HepG2 (cell line): Measurements from ENCODE around the gene DCLRE1C. TPM values are rescaled to one million over a fixed set of nuclear protein-coding genes. Genes with fewer than 3 reads are reported as not detected.
A peak's percentile ranks its signal among the peaks of the same experiment; 100 is the strongest.

Experiments
- ARNT ChIP-seq: fragments of 450-650 bp; IDR thresholded peaks from 2 replicates; pipeline ENCODE4 v1.6.1; 2017
- ATF3 ChIP-seq: sonication (generic); formaldehyde crosslinking; IDR thresholded peaks from 2 replicates; pipeline ENCODE4 v1.4.0; 2020; ENCODE audit warnings: missing genetic modification reagents
- ATM ChIP-seq: fragments of 450-650 bp; IDR thresholded peaks from 2 replicates; pipeline ENCODE4 v1.7.1; 2017; ENCODE audit warnings: mild to moderate bottlenecking, borderline replicate concordance
- BORCS8-MEF2B ChIP-seq: sonication (generic); formaldehyde crosslinking; IDR thresholded peaks from 2 replicates; pipeline ENCODE4 v1.8.0; 2022; ENCODE audit warnings: mild to moderate bottlenecking, missing genetic modification reagents
- E2F1 ChIP-seq: sonication (generic); formaldehyde crosslinking; IDR thresholded peaks from 2 replicates; pipeline ENCODE4 v1.5.0; 2020; ENCODE audit warnings: missing genetic modification reagents
- ELF1 ChIP-seq: sonication (generic); formaldehyde crosslinking; IDR thresholded peaks from 2 replicates; pipeline ENCODE4 v1.4.0; 2020; ENCODE audit warnings: missing genetic modification reagents
- HNF4A ChIP-seq: sonication (generic); formaldehyde crosslinking; IDR thresholded peaks from 2 replicates; pipeline ENCODE4 v1.4.0; 2020; ENCODE audit warnings: missing genetic modification reagents
- IRF9 ChIP-seq: sonication (generic); formaldehyde crosslinking; IDR thresholded peaks from 2 replicates; pipeline ENCODE4 v1.8.0; 2022; ENCODE audit warnings: missing genetic modification reagents, mild to moderate bottlenecking, borderline replicate concordance
- MIXL1 ChIP-seq: IDR thresholded peaks from 2 replicates; pipeline ENCODE4 v1.6.1; 2016
- POLR2AphosphoS5 ChIP-seq: IDR thresholded peaks from 2 replicates; pipeline ENCODE4 v1.6.1; 2012; ENCODE audit warnings: low read depth, low read length
- TCF12 ChIP-seq, 2 experiments: fragments of 450-650 bp in 1 of 2; sonication (generic) in 1 of 2; formaldehyde crosslinking in 1 of 2; IDR thresholded peaks; 2 replicates each; pipeline versions ENCODE4 v1.6.1 to v1.8.0; 2017 to 2022; ENCODE audit warnings: antibody characterized with exemption in 1 of 2, mild to moderate bottlenecking in 1 of 2, missing genetic modification reagents in 1 of 2, moderate library complexity in 1 of 2
- ZEB1 ChIP-seq: IDR thresholded peaks from 2 replicates; pipeline ENCODE4 v1.6.1; 2012; ENCODE audit warnings: mild to moderate bottlenecking, low read depth, inconsistent platforms; ENCODE audit not compliant: insufficient replicate concordance
- ZMAT3 ChIP-seq: sonication (generic); formaldehyde crosslinking; conservative IDR thresholded peaks from 2 replicates; pipeline ENCODE4 v1.7.0; 2021; ENCODE audit warnings: missing genetic modification reagents
- ZNF101 ChIP-seq: sonication (generic); formaldehyde crosslinking; IDR thresholded peaks from 2 replicates; pipeline ENCODE4 v1.4.0; 2020; ENCODE audit warnings: mild to moderate bottlenecking, low read depth, missing genetic modification reagents, borderline replicate concordance
- ZNF350 ChIP-seq: sonication (generic); formaldehyde crosslinking; IDR thresholded peaks from 2 replicates; pipeline ENCODE4 v1.4.0; 2020; ENCODE audit warnings: mild to moderate bottlenecking, low read depth, missing genetic modification reagents, borderline replicate concordance
- ZNF616 ChIP-seq: sonication (generic); formaldehyde crosslinking; IDR thresholded peaks from 2 replicates; pipeline ENCODE4 v1.5.0; 2020; ENCODE audit warnings: low read depth, mild to moderate bottlenecking, missing genetic modification reagents
- ZNF710 ChIP-seq: sonication (generic); formaldehyde crosslinking; IDR thresholded peaks from 2 replicates; pipeline ENCODE4 v1.5.0; 2020; ENCODE audit warnings: mild to moderate bottlenecking, missing genetic modification reagents, borderline replicate concordance
- ZNF772 ChIP-seq: sonication (generic); formaldehyde crosslinking; IDR thresholded peaks from 2 replicates; pipeline ENCODE4 v1.5.0; 2020; ENCODE audit warnings: mild to moderate bottlenecking, missing genetic modification reagents
- polyA plus RNA-seq, 8 experiments: library from polyadenylated mRNA; depleted of rRNA in 3 of 8; stranded (reverse) in 7 of 8; unstranded in 1 of 8; fragments of >200 nt; fragmentation: Illumina TruSeq in 4 of 8; extraction: Trizol in 4 of 8; gene quantifications; 2 replicates each; pipeline versions ENCODE4 v1.2.1 to v1.2.3, GENCODE V29; 2011 to 2016; ENCODE audit warnings: low read depth in 4 of 8, missing spikeins in 1 of 8, mixed read lengths in 1 of 8; ENCODE audit not compliant: insufficient read depth in 1 of 8
- total RNA-seq, 5 experiments: library from RNA; depleted of rRNA; stranded (reverse); fragments of >200 nt; fragmentation: Illumina TruSeq; extraction: Trizol; gene quantifications; 2 replicates each; pipeline ENCODE4 v1.2.3, GENCODE V29; 2016; ENCODE audit warnings: low read depth in 1 of 5

Gene DCLRE1C
- total and polyA plus RNA-seq, 2 of the 13 experiments (the other 11 are each of a cell fraction or from before 2014, with no cell fraction given): 3.0 to 10.3 TPM

- TF ChIP-seq ZNF710 (CRISPR knock-in tag) (peak; percentile 67; the same call in 1 of the 2 replicates), ATM (no peak), ZNF350 (peak; percentile 95), E2F1 (peak; percentile 99), HNF4A (CRISPR knock-in tag) (peak; percentile 89), ELF1 (CRISPR knock-in tag) (peak; percentile 99), ZNF101 (CRISPR knock-in tag) (peak; percentile 89), ZEB1 (peak; percentile 71), ARNT (no peak), MIXL1 (peak; percentile 38; the same call in 1 of the 2 replicates), ZMAT3 (CRISPR knock-in tag) (peak; percentile 95; the same call in 1 of the 2 replicates), IRF9 (CRISPR knock-in tag) (peak; percentile 95), POLR2AphosphoS5 (peak; percentile 75), ZNF616 (peak; percentile 80; the same call in 1 of the 2 replicates), ATF3 (0 out of 2 replicates have a peak, but pooled peaks have one; percentile 8), BORCS8-MEF2B (CRISPR knock-in tag) (peak; percentile 100), ZNF772 (peak; percentile 73), TCF12 (IDR thresholded peaks at IDR 0.05) (no peak), TCF12 (CRISPR knock-in tag; IDR thresholded peaks at IDR 0.05) (no peak)
These were observed at the start of gene DCLRE1C (continued) for GRCh38 chr10:14954001-14954770.
